IPS-18c (cell line): ENCODE data around the gene PLCB4.

Experiments
- H3K4me3 ChIP-seq: 2 replicates; pipeline ENCODE4 v1.7.0; 2013; ENCODE audit warnings: low read depth, mild to moderate bottlenecking, low read length, moderate library complexity; ENCODE audit not compliant: insufficient read depth
- H3K9me3 ChIP-seq: one replicate; pipeline ENCODE4 v1.6.1; 2013; ENCODE audit warnings: mild to moderate bottlenecking, low read length, moderate library complexity; ENCODE audit not compliant: control insufficient read depth, insufficient read depth

The PLCB4 gene

DNA sequence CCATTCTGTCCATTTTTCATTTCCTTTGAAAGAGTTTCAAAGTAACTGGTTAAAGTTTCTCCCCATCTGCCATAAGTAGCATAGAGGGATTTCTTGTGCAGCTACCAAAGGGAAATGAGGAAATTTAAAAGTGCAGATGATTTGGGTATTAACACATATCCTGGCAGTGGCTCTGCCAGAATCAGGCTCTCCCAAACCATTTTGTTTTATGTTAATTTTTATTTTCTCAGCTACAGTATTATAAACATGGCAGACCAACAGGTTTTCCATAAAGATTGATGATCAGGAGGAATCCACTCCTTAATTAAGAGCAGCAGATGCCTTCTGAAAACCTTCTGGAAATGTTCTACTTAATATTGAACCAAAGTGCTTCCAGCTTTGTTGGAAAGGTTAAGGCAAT, 13.9 kb downstream of the PLCB4 start:
- Histone ChIP-seq H3K9me3 (no peaks in the 10 kb centered on the region), H3K4me3 (no peak overlapping the region)

DNA sequence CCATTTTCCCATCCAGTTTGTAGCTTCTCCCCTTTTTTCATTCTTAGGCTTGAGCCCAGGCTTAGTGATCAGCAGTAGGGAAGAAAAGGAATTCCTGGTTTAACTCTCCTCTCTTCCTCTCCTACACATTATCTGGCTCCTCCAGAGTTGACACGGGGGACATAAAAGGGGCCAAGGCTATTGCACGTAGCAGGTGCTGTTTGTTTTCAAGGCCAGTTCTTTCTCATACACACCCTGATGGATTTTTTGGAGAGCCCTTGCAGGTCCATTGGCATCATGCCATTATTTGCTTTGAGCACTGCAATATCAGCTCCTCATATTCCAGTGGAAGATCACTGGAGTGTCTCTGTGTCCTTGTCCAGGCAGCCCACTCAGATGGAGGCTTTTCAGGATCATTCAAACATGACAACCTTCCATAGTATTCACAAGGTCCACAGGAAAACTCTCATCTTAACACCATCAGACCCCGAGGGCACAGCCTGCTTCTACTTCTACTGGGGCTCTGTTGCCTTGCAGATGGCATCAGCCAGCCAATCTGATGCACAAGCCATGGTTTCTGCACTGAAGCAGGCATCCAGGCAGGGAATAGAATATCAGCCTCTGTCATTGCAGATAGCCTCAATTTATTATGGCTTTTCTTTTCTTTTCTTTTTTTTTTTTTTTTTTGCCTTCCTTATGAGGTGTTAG, 18.8 kb downstream of the PLCB4 start:
- Histone ChIP-seq H3K9me3 (no peaks in the 10 kb centered on the region), H3K4me3 (no peak overlapping the region)

DNA sequence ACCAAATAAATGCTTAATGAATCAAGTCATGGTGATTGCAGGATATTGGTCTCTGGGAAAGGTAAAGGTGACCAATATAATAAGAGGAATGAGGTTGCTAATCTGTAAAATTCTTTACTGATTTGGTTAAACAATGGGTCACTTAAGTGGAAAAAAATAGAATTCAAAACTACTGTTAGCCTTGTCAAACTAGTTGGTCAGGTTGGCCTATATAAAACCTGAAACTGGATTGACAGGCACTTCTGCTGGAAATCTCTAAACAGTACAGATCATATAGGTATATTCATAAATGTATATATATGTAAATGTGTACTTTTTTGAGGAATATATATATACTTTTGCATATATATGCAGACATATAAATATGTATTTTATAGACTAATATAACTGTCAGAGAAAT, 19.7 kb downstream of the PLCB4 start:
- Histone ChIP-seq H3K9me3 (no peaks in the 10 kb centered on the region), H3K4me3 (no peak overlapping the region)

DNA sequence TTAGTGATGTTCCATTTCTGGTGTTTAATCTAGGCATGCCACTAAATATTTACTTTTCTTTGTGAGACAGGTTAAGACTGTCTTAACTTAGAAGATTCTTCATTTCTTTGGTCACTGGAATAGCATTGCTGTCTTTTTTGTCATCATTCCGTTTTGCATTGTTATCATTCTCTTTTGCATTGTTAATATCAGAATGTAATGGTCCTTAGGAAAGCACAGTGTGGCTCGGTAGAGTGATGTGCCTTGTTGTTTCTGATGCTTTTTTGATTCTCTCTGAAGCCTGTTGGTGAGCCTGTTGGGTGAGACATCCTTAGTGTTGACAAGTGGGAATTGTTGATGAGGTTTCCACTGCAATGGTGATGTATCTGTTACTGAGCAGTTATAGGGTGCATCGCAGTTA, 23.2 kb downstream of the PLCB4 start:
- no peaks in the 10 kb centered on the region for H3K9me3 ChIP-seq
- H3K4me3 ChIP-seq = no peak overlapping the region

DNA sequence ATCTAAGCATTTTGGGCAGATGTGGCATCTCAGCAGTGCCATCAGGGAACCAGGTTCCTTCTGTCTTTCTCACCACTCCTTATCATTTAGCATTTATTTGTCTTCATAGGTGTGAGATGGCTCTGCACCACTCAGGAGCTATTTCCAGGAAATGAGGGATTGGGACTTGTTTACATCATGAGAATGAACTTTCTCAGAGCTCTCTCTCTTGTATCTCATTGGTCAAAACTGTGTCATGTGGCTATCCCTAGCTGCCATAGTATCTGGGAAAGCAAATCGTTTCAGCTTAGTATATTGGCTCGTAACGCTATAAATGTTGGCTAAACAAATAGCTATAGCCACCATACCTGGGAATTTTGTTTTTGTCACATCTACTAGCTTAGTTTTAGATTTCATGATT, 23.8 kb downstream of the PLCB4 start:
- no peak overlapping the region for H3K4me3 ChIP-seq
- no peaks in the 10 kb centered on the region for H3K9me3 ChIP-seq

DNA sequence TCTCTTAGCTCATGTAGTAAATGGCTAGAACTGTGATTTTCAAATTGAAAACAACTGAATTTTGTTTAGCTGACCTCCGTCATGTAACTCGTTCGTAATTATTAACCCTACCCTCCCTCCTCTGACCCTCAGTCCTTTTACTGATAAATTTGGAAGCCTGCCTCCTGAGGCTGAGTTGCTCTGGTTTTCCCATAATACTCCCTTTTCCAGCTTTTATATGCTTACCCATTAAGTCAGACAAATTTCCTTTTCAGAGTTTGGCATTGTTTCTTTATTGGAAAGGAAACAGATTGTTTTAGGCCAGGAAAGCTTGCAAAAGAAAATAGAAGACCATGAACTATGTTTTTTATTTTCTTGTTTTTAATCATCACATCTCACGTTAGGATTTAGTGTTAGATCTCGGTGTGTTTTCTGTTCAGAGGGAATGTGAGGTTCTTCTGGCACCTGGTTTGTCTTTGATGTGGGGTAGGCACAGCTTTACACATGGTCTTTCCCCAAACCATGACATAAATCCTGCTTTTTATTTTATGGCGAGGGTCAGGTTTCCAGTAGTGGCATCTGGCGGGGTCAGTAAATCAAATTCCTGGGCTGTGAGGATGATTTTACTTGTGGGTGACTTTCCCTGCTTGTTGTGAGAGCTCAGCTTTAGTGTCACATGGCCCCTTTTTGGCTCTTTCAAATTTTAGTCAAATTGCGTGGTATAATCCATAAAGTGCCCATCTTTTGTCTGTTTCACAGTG, 24.5 kb downstream of the PLCB4 start:
- Histone ChIP-seq H3K9me3 (no peaks in the 10 kb centered on the region), H3K4me3 (no peak overlapping the region)

DNA sequence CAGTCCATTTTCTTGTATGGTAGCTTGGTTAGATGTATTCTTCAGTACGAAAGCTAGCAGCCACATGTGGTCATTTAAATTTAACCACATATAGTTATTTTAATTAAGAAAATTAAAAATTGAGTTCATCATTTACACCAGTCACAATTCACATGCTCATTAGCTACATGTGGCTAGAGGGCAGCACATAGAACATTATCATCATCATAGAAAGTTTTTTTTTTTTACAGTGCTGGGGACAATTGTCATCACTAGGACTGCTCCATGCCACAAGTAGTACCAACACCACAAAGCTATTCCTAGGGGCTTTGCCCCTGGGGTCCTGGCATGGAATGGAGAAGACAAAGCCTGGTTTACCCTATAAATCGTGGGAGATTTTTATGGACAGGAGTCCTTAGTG, 30.5 kb downstream of the PLCB4 start:
- H3K4me3 ChIP-seq = no peak overlapping the region
- H3K9me3 ChIP-seq = no peaks in the 10 kb centered on the region

DNA sequence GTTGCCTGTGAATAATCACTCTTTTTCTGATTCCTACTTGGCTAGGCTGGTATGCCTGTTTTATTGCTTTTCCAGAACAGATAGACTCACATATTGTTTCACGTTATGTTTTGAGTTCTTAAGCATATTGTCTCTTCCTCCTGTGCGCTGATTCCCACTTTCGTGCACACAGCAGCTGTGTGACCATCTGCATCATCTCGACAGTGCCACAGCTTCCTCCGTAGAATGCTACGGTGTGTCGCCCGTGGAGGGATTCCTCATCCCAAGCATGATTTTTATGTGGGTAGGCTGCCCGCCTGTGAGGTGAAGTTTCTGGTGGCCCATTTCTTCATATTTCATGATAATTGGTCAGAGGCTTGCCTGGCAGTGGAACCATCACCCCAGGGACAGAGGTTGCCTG, 31.8 kb downstream of the PLCB4 start:
- no peaks in the 10 kb centered on the region for H3K9me3 ChIP-seq

DNA sequence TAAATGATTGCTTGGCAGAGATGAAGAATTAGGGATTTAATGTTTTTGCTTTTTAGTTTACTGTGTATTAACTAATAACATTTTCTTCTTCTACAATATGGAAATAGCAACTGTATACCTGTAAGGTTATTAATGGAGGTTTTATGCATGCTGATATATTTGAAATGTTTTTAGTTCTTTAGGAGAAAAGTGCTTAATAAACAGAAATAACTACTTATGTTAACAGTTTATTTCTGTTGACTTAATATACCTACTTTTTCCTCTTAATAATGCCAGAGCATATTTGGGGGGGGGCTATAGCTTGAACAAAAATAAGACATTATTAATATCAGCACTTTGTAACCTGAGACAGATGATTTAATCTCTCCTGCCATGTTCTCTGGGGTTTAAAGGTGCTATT, 33.6 kb downstream of the PLCB4 start:
- Histone ChIP-seq H3K4me3 (no peak overlapping the region), H3K9me3 (no peaks in the 10 kb centered on the region)

More for the DNA sequence above, 31.8 kb downstream of the PLCB4 start:
- no peak overlapping the region for H3K4me3 ChIP-seq

DNA sequence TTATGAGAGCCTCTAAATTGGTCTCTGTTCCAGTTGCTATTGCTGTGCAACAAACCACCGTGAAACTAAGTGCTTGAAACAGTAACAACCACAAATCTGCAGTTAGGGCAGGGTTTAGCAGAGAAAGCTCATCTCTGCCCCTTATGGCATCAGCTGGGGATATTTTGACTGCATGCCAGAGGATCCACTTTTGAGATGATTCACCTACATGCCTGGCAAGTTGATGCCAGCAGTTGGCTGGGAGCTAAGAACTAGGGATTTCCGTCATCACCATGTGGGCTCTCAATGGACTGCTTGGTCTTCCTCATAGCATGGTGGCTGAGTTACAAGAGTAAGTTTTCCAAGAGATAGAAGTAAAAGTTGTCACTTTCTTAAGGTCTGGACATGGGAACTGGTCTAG, 35.1 kb downstream of the PLCB4 start:
- H3K9me3 ChIP-seq = no peaks in the 10 kb centered on the region
- no peak overlapping the region for H3K4me3 ChIP-seq

DNA sequence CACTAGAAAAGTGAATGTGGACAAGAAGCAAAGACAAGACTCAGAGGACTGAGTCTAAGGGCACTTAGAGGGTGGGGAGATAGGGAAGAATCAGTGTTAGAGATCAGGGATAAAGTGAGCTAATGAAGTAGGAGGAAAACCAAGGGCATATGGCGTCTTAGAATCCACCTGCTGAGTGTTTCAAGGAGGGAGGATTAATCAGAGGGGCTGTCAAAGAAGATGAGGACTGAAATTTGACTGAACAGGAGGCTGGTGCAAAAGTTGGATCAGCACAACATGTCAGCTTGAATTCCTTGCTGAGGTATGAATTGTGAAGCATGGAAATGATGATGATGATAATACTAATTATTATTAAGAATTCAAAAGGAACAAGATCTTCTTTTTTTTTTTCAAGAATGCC, 39.4 kb downstream of the PLCB4 start:
- Histone ChIP-seq H3K9me3 (no peaks in the 10 kb centered on the region), H3K4me3 (no peak overlapping the region)

DNA sequence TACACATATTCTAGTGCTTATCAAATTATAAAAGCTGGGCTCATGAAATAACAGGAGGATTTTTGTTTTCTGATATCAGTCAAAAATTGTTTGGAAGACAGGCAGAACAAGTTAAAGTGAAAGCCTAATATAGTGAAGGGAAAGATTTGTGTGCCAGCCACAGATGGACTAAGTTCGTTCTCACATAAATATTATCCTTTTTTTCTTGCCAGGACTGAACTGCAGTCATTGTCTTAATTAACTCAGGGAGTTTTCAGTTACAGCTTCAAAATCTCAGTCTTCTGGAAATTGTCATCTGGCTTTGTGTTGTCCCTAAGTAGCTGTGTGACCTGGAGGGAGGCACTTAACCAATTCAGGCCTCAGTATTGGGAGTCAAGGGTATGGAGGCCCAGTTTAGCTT, 40.7 kb downstream of the PLCB4 start:
- no peaks in the 10 kb centered on the region for H3K9me3 ChIP-seq

DNA sequence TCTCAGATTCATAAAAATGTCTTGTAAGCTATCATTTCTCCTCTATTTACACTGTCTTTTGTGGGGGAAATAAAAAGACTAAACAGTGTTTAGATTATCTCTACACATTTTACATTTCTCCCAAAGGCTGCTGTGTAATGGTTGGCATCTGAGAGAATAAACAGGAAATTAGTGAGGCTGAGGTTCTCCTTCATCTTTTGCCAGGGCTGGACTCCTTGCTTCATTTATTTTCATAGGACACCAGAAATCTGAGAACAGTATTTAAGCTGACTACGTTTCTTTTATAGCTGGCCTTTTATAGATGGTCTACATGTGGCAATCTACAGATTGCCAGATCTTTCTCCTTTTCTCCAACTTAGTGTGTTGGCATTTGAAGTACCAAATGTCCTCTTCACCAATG, 41.5 kb downstream of the PLCB4 start:
- H3K9me3 ChIP-seq = no peaks in the 10 kb centered on the region
- no peak overlapping the region for H3K4me3 ChIP-seq

More for the DNA sequence above, 40.7 kb downstream of the PLCB4 start:
- H3K4me3 ChIP-seq = no peak overlapping the region

DNA sequence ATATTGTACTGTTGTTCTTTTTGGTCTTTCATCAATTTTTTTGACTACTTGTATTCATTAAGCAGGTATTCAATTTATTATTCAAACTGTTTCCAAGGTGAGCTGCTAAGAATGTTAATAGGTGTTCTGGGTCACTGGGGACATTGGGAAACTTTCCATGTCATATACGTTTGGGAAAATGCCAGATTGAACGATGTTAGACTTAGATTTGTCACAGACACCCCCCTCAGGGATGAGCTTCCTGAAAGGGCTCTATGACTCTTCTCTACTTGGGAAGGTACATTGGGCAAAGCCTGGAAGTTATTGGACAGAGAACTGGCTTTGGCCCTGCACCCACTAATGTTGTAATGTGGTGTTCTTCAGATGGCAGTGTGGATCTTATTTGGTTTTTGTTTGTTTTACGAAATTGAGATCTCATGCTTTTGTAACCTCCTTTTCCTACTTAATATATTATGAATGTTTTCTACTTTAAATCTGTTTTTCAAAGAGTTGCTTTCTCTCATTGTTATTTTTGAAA, 42.1 kb downstream of the PLCB4 start:
- Histone ChIP-seq H3K9me3 (no peaks in the 10 kb centered on the region), H3K4me3 (no peak overlapping the region)

DNA sequence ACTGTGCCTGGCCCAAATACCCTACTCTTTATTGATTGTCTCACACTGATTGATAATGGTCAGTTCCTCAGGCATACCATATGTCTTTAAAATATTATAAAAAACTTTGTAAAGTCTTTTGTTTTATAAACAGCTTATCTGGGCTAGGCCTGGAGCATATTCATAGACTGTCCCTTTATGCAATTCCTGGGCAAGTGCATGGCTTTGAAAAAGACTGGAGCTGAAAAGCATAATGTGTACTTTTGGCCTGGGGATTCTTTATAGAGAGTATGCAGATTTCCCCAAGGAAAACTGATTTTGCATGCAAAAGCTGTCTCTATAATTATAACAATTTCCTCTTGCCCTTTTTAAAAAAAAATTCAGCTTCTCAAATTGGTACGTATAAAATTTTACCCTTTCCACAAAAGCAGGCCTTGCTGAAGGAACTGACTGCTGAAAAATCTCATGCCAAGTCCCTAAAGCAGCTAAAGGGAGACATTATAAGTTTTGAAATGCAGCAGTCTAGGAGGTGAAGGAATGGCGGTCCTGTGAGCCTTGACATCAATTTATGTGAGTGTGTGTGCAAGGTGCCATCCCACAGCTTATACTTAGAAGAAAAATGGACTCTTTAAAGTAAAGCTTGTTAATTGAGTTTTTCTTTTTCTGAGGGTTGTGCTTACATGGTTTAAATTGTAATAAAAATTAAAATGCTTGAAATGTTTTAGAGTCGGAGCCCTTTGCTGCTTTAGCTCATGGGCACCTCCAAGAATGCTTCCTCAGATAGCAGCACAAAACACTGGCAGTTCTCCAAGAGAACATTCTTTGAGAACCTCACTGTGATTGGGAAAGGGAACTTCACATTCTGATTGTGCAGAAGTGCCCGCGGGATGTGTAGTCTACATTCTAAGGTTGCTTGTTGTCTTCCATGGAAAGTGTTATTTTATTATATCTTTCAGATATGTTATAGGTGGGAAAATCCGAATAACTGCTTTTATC, 43.9 kb downstream of the PLCB4 start:
- no peak overlapping the region for H3K4me3 ChIP-seq
- H3K9me3 ChIP-seq = no peaks in the 10 kb centered on the region

DNA sequence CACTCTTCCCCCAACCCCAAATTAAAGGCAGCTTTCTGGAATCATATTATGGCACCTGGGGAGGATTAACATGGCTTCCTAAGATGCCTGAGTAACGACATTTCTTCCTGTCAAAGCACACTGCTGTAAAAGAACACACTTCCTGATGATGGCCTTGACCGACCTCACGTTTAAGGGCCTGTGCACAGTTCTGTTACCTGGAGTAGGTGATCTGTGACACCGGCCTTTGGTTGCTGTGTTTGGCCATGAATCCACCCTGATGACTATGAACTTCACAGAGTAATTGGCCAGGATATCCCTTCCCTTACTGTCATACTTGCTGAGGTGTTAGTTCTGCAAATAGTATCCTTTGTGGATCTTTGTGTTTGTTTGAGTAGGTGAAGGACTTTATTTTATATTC, 45.8 kb downstream of the PLCB4 start:
- H3K4me3 ChIP-seq = no peak overlapping the region

DNA sequence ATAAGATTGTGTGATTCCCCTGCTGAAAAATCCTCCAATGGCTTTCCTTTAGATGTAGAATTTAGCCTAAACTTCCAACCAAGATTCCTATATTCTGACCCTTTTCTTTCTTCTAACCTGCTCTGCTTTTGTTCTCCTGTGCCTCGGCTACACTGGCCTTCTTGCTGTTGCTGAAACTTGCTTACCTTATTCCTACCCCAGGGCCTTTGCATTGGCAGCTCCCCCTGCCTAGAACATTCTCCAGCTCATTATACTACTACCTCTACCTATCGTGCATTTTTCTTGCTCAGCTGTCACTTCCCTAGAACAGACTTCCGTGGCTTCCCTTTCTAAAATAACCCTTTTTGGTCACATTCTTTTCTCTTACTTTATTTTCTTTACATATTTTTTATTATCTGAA, 48.7 kb downstream of the PLCB4 start:
- no peaks in the 10 kb centered on the region for H3K9me3 ChIP-seq
- no peak overlapping the region for H3K4me3 ChIP-seq

More for the DNA sequence above, 45.8 kb downstream of the PLCB4 start:
- no peaks in the 10 kb centered on the region for H3K9me3 ChIP-seq
